Measurements from ENCODE around the gene INS. TPM values are rescaled to one million over a fixed set of nuclear protein-coding genes. Genes with fewer than 3 reads are reported as not detected.

Gene INS
- not detected in 2 replicates for total RNA-seq (2013; cell fraction: nucleolus; rRNA removed)
- total RNA-seq (2014; rRNA removed): not detected in 2 replicates
- not detected in 2 replicates for total RNA-seq (2014; rRNA removed; fragmentation: Illumina TruSeq; extraction: Trizol)
- total RNA-seq (2021): not detected in 2 replicates
- polyA plus RNA-seq (2011; ENCODE audit: low read depth): not detected
- not detected in 2 replicates for polyA plus RNA-seq (2011; rRNA removed)
- not detected in 2 replicates for polyA plus RNA-seq (2011; cell fraction: cytosol; rRNA removed)
- polyA plus RNA-seq (2011; cell fraction: nucleus; rRNA removed): not detected in 2 replicates
- polyA plus RNA-seq (2012): not detected in 2 replicates
- polyA plus RNA-seq (2014; fragmentation: Illumina TruSeq; extraction: Trizol): not detected in 2 replicates
- not detected for polyA plus RNA-seq (2014; fragmentation: Nextera tagmentation; extraction: Ambion mirVana)
- not detected in 2 replicates for polyA plus RNA-seq (2014; rRNA removed)
- polyA plus RNA-seq (2016; fragmentation: Nextera tagmentation; extraction: Ambion mirVana): not detected
- not detected in 2 replicates for polyA minus RNA-seq (2011; rRNA and poly(A)+ RNA removed)
- not detected in 2 replicates for polyA minus RNA-seq (2011; cell fraction: cytosol; rRNA and poly(A)+ RNA removed)
- not detected in 2 replicates for polyA minus RNA-seq (2011; cell fraction: nucleus; rRNA and poly(A)+ RNA removed)
- not detected for Bru-seq, nascent RNA
- not detected for BruChase-seq, experiment 1, labeled RNA remaining after a 6-hour chase
- BruChase-seq, experiment 2, labeled RNA remaining after a 2-hour chase: not detected
- long read RNA-seq, experiment 1: 0 reads
- long read RNA-seq, experiment 2: 0 reads

GRCh38 chr11:2160736-2161259, at the start of gene INS:
INS (minus strand) TSS chr11:2161209; CDS start chr11:2160971, 238 bp downstream.
- no peaks in the 10 kb centered on the region for H3K4me1 ChIP-seq (ENCODE audit: control insufficient read depth, insufficient read depth, low read length)
- H3K9ac ChIP-seq (ENCODE audit: control insufficient read depth, insufficient read depth, low read length): no peak within 1 kb of the TSS
- no peaks in the 10 kb centered on the region for H3K79me2 ChIP-seq (ENCODE audit: control insufficient read depth, insufficient read depth, low read length)
- CTCF ChIA-PET: interaction anchor here (0.9 to 1.3 kb wide), 2 partner anchors 10 to 11 kb away, joined by 3 read pairs; no protein-coding TSS in a partner anchor
- SMC1A ChIA-PET (ENCODE audit: uncharacterized antibody, unreplicated experiment): no interaction called here
- no peaks in the 10 kb centered on the region for H3K27me3 ChIP-seq (replicated peaks in 1 of 2; ENCODE audit: control insufficient read depth in 2 of 2, insufficient read depth in 2 of 2, low read length in 1 of 2)
- H3K4me2 ChIP-seq (ENCODE audit: control insufficient read depth, insufficient read depth): no peak within 1 kb of the TSS
- H3K9me3 ChIP-seq (replicated peaks; ENCODE audit: control insufficient read depth, insufficient read depth, low read length): no peaks in the 10 kb centered on the region
- intact Hi-C loops (cut with micrococcal nuclease; ENCODE audit: unreplicated experiment): no loop called here
- no peak within 1 kb of the TSS for H3K4me3 ChIP-seq
- TF ChIP-seq MTA2 (IDR thresholded peaks at IDR 0.05; ENCODE audit: low read depth) (no peak), ZNF384 (IDR thresholded peaks at IDR 0.05; ENCODE audit: borderline replicate concordance, low read depth, low read length) (no peak), TBL1XR1 (IDR thresholded peaks at IDR 0.05; ENCODE audit: low read depth, low read length) (no peak), SIX5 (IDR thresholded peaks at IDR 0.05; ENCODE audit: low read depth, low read length, severe bottlenecking) (no peak), PBX3 (IDR thresholded peaks at IDR 0.05; ENCODE audit: insufficient replicate concordance, low read depth, low read length) (no peak), ASH2L (IDR thresholded peaks at IDR 0.05; ENCODE audit: borderline replicate concordance, low read depth) (no peak), YBX1 (IDR thresholded peaks at IDR 0.05) (no peak), ZBTB33 (IDR thresholded peaks at IDR 0.05) (no peak), ZNF592 (IDR thresholded peaks at IDR 0.05) (no peak), EED (IDR thresholded peaks at IDR 0.05; ENCODE audit: low read depth) (no peak), SREBF2 (IDR thresholded peaks at IDR 0.05; ENCODE audit: low read length) (no peak), KLF5 (IDR thresholded peaks at IDR 0.05; ENCODE audit: partially characterized antibody) (no peak), CHD2 (IDR thresholded peaks at IDR 0.05; ENCODE audit: borderline replicate concordance, low read depth, low read length) (no peak), SMAD1 (IDR thresholded peaks at IDR 0.05; ENCODE audit: low read depth, partially characterized antibody) (no peak), BRCA1 (IDR thresholded peaks at IDR 0.05; ENCODE audit: low read depth, low read length) (no peak), YY1 (IDR thresholded peaks at IDR 0.05; ENCODE audit: low read depth, low read length) (no peak)
- no peak within 1 kb of the TSS for H2AFZ ChIP-seq (ENCODE audit: control insufficient read depth, low read depth, low read length)
- FAIRE-seq: no peak
- no peak within 1 kb of the TSS for H3K27ac ChIP-seq (ENCODE audit: control insufficient read depth, insufficient read depth)
- no peak for DNase-seq (ENCODE audit: low read depth, low spot score)
- POLR2A ChIA-PET: no interaction called here
- RAD21 ChIA-PET (ENCODE audit: unreplicated experiment): no interaction called here
- in situ Hi-C loops (cut with MboI): no loop called here
- no TSS peak for BruUV-seq (replicated peaks)
- H3K36me3 ChIP-seq (ENCODE audit: control insufficient read depth in 2 of 2, insufficient read depth in 2 of 2, low read length in 1 of 2): no peaks in the 10 kb centered on the region
- ATAC-seq: no peak
- H4K20me1 ChIP-seq (ENCODE audit: control insufficient read depth, insufficient read depth): no peaks in the 10 kb centered on the region
- 12% methylated on average over 12 of the region's 13 CpGs for WGBS (ENCODE audit: insufficient coverage, insufficient replicate concordance, low lambda C conversion rate, missing lambda C conversion rate)
